Measurements from ENCODE around the gene VPS13A. TPM values are rescaled to one million over a fixed set of nuclear protein-coding genes. Genes with fewer than 3 reads are reported as not detected.

VPS13A gene
- total and polyA plus RNA-seq, 4 donors = 2.4 to 45.1 (median 22.6) TPM

GRCh38 chr9:77449240-77450084 is 272.1 kb downstream of the VPS13A start (continued):
- TF ChIP-seq, protein P1, sequence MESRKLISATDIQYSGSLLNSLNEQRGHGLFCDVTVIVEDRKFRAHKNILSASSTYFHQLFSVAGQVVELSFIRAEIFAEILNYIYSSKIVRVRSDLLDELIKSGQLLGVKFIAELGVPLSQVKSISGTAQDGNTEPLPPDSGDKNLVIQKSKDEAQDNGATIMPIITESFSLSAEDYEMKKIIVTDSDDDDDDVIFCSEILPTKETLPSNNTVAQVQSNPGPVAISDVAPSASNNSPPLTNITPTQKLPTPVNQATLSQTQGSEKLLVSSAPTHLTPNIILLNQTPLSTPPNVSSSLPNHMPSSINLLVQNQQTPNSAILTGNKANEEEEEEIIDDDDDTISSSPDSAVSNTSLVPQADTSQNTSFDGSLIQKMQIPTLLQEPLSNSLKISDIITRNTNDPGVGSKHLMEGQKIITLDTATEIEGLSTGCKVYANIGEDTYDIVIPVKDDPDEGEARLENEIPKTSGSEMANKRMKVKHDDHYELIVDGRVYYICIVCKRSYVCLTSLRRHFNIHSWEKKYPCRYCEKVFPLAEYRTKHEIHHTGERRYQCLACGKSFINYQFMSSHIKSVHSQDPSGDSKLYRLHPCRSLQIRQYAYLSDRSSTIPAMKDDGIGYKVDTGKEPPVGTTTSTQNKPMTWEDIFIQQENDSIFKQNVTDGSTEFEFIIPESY (IDR thresholded peaks at IDR 0.05) = no peak
- TF ChIP-seq TAF1 (conservative IDR thresholded peaks at IDR 0.05) (no peak), FOXA1 (IDR thresholded peaks at IDR 0.05) (no peak)

DNA sequence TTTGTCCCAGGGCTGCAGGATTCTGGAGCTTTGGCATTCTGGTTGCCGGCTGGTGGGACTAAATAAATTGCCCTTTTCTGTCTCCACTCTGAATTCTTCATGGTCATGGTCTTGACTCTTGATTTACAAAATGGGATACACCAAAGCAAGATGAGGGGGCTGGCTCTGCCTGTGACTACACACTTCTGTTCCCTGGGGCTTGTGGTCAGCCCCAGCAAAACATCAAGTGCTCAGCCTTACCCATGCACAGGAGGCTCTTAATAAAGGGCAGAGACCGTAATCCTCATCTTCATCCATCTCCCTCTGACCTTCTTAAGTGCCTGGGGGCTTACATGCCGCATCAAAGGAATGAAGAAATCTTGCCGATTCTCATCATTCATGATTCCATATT is 272.7 kb downstream of the VPS13A start:
- H3K4me1 ChIP-seq (ENCODE audit: control insufficient read depth in 4 of 4, insufficient read depth in 4 of 4, low read length in 3 of 4) = peaks cover 0 to 2% (median 0%) of the 10 kb centered on the region in 4 donors
- no peak overlapping the region for H3K9ac ChIP-seq (ENCODE audit: low read depth in 1 of 2, low read length in 2 of 2)
- H3K4me3 ChIP-seq (ENCODE audit: low read depth in 1 of 3, low read length in 3 of 3) = no peak overlapping the region
- WGBS = 98% methylated on average over 4 of the region's 4 CpGs
- peaks cover 0 to 3% (median 1%) of the 10 kb centered on the region in 4 donors for H3K9me3 ChIP-seq (ENCODE audit: control insufficient read depth in 4 of 4, low read length in 3 of 4)
- no peaks in the 10 kb centered on the region for H3K36me3 ChIP-seq (ENCODE audit: control insufficient read depth in 4 of 4, insufficient read depth in 3 of 4, low read depth in 1 of 4, low read length in 3 of 4)
- TF ChIP-seq MAX (IDR thresholded peaks at IDR 0.05) (no peak), HNF4A (conservative IDR thresholded peaks at IDR 0.05) (no peak), EGR1 (IDR thresholded peaks at IDR 0.05; ENCODE audit: low read depth in 2 of 2) (no peak)
- TF ChIP-seq, protein P1 (IDR thresholded peaks at IDR 0.05) = no peak
- H3K27me3 ChIP-seq (ENCODE audit: control insufficient read depth in 4 of 4, insufficient read depth in 4 of 4, low read length in 3 of 4) = no peaks in the 10 kb centered on the region
- no peak overlapping the region for H3K27ac ChIP-seq (ENCODE audit: low read depth in 1 of 2, low read length in 2 of 2)
- DNase-seq (ENCODE audit: low spot score) = no peak

DNA sequence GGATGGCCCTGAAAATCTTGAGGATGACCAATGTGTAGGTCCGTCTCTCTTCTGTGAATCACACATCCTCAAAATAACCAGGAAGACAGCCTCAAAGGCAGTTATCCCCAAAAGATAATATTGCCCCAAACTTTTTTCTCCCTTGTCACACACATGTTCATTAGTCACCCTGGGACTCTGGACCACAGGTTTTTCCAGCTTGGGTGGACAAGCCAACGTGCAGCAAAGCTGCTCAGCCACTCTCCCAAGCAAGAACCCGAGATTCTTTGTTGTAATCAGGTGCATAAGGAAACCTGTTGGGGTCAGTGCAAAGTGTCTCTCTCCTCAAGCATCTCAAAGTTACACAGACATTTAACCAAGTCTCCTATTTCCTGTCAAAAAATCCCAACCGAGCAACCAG is 274.2 kb downstream of the VPS13A start:
- DNase-seq (ENCODE audit: low spot score) = no peak

More for the DNA sequence above, 274.2 kb downstream of the VPS13A start:
- peaks cover 0 to 3% (median 1%) of the 10 kb centered on the region in 4 donors for H3K9me3 ChIP-seq (ENCODE audit: control insufficient read depth in 4 of 4, low read length in 3 of 4)
- H3K4me3 ChIP-seq (ENCODE audit: low read depth in 1 of 3, low read length in 3 of 3) = no peak overlapping the region
- no peak overlapping the region for H3K27ac ChIP-seq (ENCODE audit: low read depth in 1 of 2, low read length in 2 of 2)
- H3K4me1 ChIP-seq (ENCODE audit: control insufficient read depth in 4 of 4, insufficient read depth in 4 of 4, low read length in 3 of 4) = peaks cover 0 to 2% (median 0%) of the 10 kb centered on the region in 4 donors
- TF ChIP-seq HNF4A (conservative IDR thresholded peaks at IDR 0.05) (no peak), ATF3 (IDR thresholded peaks at IDR 0.05) (no peak), TAF1 (conservative IDR thresholded peaks at IDR 0.05) (no peak), MAX (IDR thresholded peaks at IDR 0.05) (no peak), GABPA (IDR thresholded peaks at IDR 0.05 in 1 of 2, conservative IDR thresholded peaks at IDR 0.05 in 1 of 2) (no peak), FOXA2 (IDR thresholded peaks at IDR 0.05) (no peak), JUND (IDR thresholded peaks at IDR 0.05) (no peak), YY1 (IDR thresholded peaks at IDR 0.05) (no peak), HNF4G (IDR thresholded peaks at IDR 0.05) (no peak)
- TF ChIP-seq, protein P1 (IDR thresholded peaks at IDR 0.05) = no peak
- WGBS = 79% methylated on average over 4 of the region's 4 CpGs
- H3K27me3 ChIP-seq (ENCODE audit: control insufficient read depth in 4 of 4, insufficient read depth in 4 of 4, low read length in 3 of 4) = no peaks in the 10 kb centered on the region
- no peak overlapping the region for H3K9ac ChIP-seq (ENCODE audit: low read depth in 1 of 2, low read length in 2 of 2)
- H3K36me3 ChIP-seq (ENCODE audit: control insufficient read depth in 4 of 4, insufficient read depth in 3 of 4, low read depth in 1 of 4, low read length in 3 of 4) = no peaks in the 10 kb centered on the region

Measured in liver (tissue), 9 donors.